H1 (cell line): ENCODE results near the gene IL17RE. TPM values are rescaled to one million over a fixed set of nuclear protein-coding genes. Genes with fewer than 3 reads are reported as not detected.

ENCODE experiments used
- ATF2 ChIP-seq: IDR thresholded peaks from 2 replicates; pipeline ENCODE4 v1.6.1; 2012; ENCODE audit warnings: low read length, inconsistent platforms
- BRCA1 ChIP-seq: IDR thresholded peaks from 2 replicates; pipeline ENCODE4 v1.6.1; 2012; ENCODE audit warnings: low read depth, low read length, improper control_type of control experiment
- CEBPB ChIP-seq: IDR thresholded peaks from 2 replicates; pipeline ENCODE4 v1.6.1; 2012; ENCODE audit warnings: low read depth, low read length
- CHD2 ChIP-seq: IDR thresholded peaks from 2 replicates; pipeline ENCODE4 v1.6.1; 2012; ENCODE audit warnings: low read length, improper control_type of control experiment
- E2F6 ChIP-seq: IDR thresholded peaks from 2 replicates; pipeline ENCODE4 v1.6.1; 2012; ENCODE audit warnings: inconsistent platforms
- EGR1 ChIP-seq: IDR thresholded peaks from 2 replicates; pipeline ENCODE4 v1.6.1; 2011; ENCODE audit warnings: low read depth, low read length, borderline replicate concordance
- EZH2 ChIP-seq: fragments of 200-600 bp; sonication (generic); IDR thresholded peaks from 2 replicates; pipeline ENCODE4 v1.7.1; 2012; ENCODE audit warnings: low read depth, mild to moderate bottlenecking, moderate library complexity, low read length, inconsistent platforms; ENCODE audit not compliant: severe bottlenecking
- HDAC6 ChIP-seq: IDR thresholded peaks from one replicate; pipeline ENCODE4 v1.7.1; 2012; ENCODE audit warnings: low read depth, mild to moderate bottlenecking, inconsistent platforms, low read length, moderate library complexity
- KDM5A ChIP-seq: fragments of 200-600 bp; IDR thresholded peaks from 2 replicates; pipeline ENCODE4 v1.7.1; 2012; ENCODE audit warnings: mild to moderate bottlenecking, low read length, inconsistent platforms, mixed read lengths
- NANOG ChIP-seq: IDR thresholded peaks from 2 replicates; pipeline ENCODE4 v1.6.1; 2011; ENCODE audit warnings: low read length, low read depth, mild to moderate bottlenecking, inconsistent platforms; ENCODE audit not compliant: insufficient read depth, poor library complexity, severe bottlenecking
- PHF8 ChIP-seq: fragments of 200-600 bp; sonication (generic); conservative IDR thresholded peaks from 2 replicates; pipeline ENCODE4 v1.7.1; 2012; ENCODE audit warnings: low read depth, mild to moderate bottlenecking, inconsistent platforms, low read length, moderate library complexity
- POLR2AphosphoS5 ChIP-seq: IDR thresholded peaks from 2 replicates; pipeline ENCODE4 v1.6.1; 2011; ENCODE audit warnings: low read depth, low read length
- POU5F1 ChIP-seq: IDR thresholded peaks from 2 replicates; pipeline ENCODE4 v1.6.1; 2011; ENCODE audit warnings: low read depth, mild to moderate bottlenecking, low read length, moderate library complexity
- RBBP5 ChIP-seq: IDR thresholded peaks from 2 replicates; pipeline ENCODE4 v1.7.1; 2012; ENCODE audit warnings: low read depth, mild to moderate bottlenecking, inconsistent platforms, low read length, moderate library complexity, borderline replicate concordance
- RXRA ChIP-seq: IDR thresholded peaks from 2 replicates; pipeline ENCODE4 v1.6.1; 2011; ENCODE audit warnings: low read depth, mild to moderate bottlenecking, low read length, moderate library complexity; ENCODE audit not compliant: insufficient read depth
- SAP30 ChIP-seq: fragments of 300-600 bp; sonication (generic); IDR thresholded peaks from 2 replicates; pipeline ENCODE4 v1.7.1; 2012; ENCODE audit warnings: low read length, moderate library complexity, mild to moderate bottlenecking, inconsistent platforms; ENCODE audit not compliant: insufficient read depth, insufficient replicate concordance
- SP2 ChIP-seq: IDR thresholded peaks from 2 replicates; pipeline ENCODE4 v1.6.1; 2012; ENCODE audit warnings: mild to moderate bottlenecking, low read length, inconsistent platforms
- SP4 ChIP-seq: IDR thresholded peaks from 2 replicates; pipeline ENCODE4 v1.6.1; 2012; ENCODE audit warnings: low read length, inconsistent platforms
- TAF7 ChIP-seq: optimal IDR thresholded peaks from 2 replicates; pipeline ENCODE3; 2011; ENCODE audit warnings: low read depth, mild to moderate bottlenecking, inconsistent platforms, low read length, moderate library complexity, borderline replicate concordance
- TCF12 ChIP-seq: IDR thresholded peaks from 2 replicates; pipeline ENCODE4 v1.6.1; 2011; ENCODE audit warnings: low read depth, mild to moderate bottlenecking, low read length
- ZNF274 ChIP-seq: IDR thresholded peaks from 2 replicates; pipeline ENCODE4 v1.7.0; 2012; ENCODE audit warnings: low read length, borderline replicate concordance; ENCODE audit errors: extremely low read depth
- polyA plus RNA-seq, 7 experiments: library from polyadenylated mRNA; depleted of rRNA in 3 of 7; stranded (reverse) in 5 of 7; unstranded in 2 of 7; fragments of >200 nt in 5 of 7; fragments of 200-250 nt in 2 of 7; gene quantifications; 1 replicate in 5 of 7; 2 replicates in 1 of 7; 4 replicates in 1 of 7; pipeline versions ENCODE4 v1.2.1 to v1.2.3, GENCODE V29; 2011 to 2013; ENCODE audit warnings: missing spikeins in 2 of 7, mixed read lengths in 2 of 7
- total RNA-seq: library from RNA; stranded (reverse); fragmentation: NEBNext Ultra II Directional; extraction: Animal tissue kit (Norgen Biotek cat#: 25700); gene quantifications from 2 replicates; pipeline ENCODE4 v1.2.1, GENCODE V29; 2021

The IL17RE gene
- total and polyA plus RNA-seq, 2 of the 8 experiments (the other 6 are each of a cell fraction or from before 2014, with no cell fraction given), result 3.4 to 4.9 TPM

GRCh38 chr3:9946112-9947024 is 43.7 kb downstream of the IL17RE start (continued):
- peak; percentile 22 for TF ChIP-seq E2F6
- TF ChIP-seq SAP30, result no peak
- 0 out of 2 replicates have a peak, but pooled peaks have one; percentile 3 for TF ChIP-seq ATF2
- TF ChIP-seq SP2, result peak; percentile 17; the same call in 1 of the 2 replicates
- 0 out of 2 replicates have a peak, but pooled peaks have one; percentile 4 for TF ChIP-seq CHD2
- no peak for TF ChIP-seq HDAC6
- no peak for TF ChIP-seq POU5F1
- no peak for TF ChIP-seq BRCA1
- no peak for TF ChIP-seq EZH2
- TF ChIP-seq NANOG, result no peak
- TF ChIP-seq POLR2AphosphoS5, result peak; percentile 67; the same call in 1 of the 2 replicates
- TF ChIP-seq TCF12, result no peak
- TF ChIP-seq TAF7, result peak; percentile 47
- TF ChIP-seq KDM5A, result no peak; the same call in 1 of the 2 replicates
- TF ChIP-seq SP4, result peak; percentile 20; the same call in 1 of the 2 replicates
- TF ChIP-seq RBBP5, result no peak
- no peak for TF ChIP-seq RXRA
- TF ChIP-seq EGR1, result no peak
- no peak for TF ChIP-seq ZNF274
- TF ChIP-seq CEBPB, result no peak
- no peak for TF ChIP-seq PHF8
